PFSK-1 (cell line): ENCODE results near the gene SRMS.

Source experiments
- FOXP2 ChIP-seq: optimal IDR thresholded peaks from 2 replicates; pipeline ENCODE3; 2011; ENCODE audit warnings: borderline replicate concordance, control low read depth, inconsistent platforms; ENCODE audit not compliant: insufficient read depth; ENCODE audit errors: extremely low read length, extremely low read depth
- POLR2AphosphoS5 ChIP-seq: IDR thresholded peaks from 2 replicates; pipeline ENCODE4 v1.6.1; 2012; ENCODE audit warnings: low read depth, mild to moderate bottlenecking, control low read depth, low read length, moderate library complexity
- SIN3A ChIP-seq: IDR thresholded peaks from 2 replicates; pipeline ENCODE4 v1.6.1; 2012; ENCODE audit warnings: mild to moderate bottlenecking, low read length, moderate library complexity, borderline replicate concordance; ENCODE audit not compliant: insufficient read depth
- TAF1 ChIP-seq: IDR thresholded peaks from 2 replicates; pipeline ENCODE4 v1.6.1; 2012; ENCODE audit warnings: low read length, control low read depth, borderline replicate concordance; ENCODE audit not compliant: insufficient read depth
- TF ChIP-seq, protein P1 (sequence below), 2 experiments: IDR thresholded peaks; 2 replicates each; pipeline versions ENCODE4 v1.6.1 to v1.8.0; 2011 to 2012; ENCODE audit warnings: low read depth in 2 of 2, low read length in 2 of 2, control low read depth in 1 of 2, inconsistent platforms in 1 of 2, mild to moderate bottlenecking in 1 of 2, moderate library complexity in 1 of 2; ENCODE audit not compliant: insufficient read depth in 1 of 2

DNA sequence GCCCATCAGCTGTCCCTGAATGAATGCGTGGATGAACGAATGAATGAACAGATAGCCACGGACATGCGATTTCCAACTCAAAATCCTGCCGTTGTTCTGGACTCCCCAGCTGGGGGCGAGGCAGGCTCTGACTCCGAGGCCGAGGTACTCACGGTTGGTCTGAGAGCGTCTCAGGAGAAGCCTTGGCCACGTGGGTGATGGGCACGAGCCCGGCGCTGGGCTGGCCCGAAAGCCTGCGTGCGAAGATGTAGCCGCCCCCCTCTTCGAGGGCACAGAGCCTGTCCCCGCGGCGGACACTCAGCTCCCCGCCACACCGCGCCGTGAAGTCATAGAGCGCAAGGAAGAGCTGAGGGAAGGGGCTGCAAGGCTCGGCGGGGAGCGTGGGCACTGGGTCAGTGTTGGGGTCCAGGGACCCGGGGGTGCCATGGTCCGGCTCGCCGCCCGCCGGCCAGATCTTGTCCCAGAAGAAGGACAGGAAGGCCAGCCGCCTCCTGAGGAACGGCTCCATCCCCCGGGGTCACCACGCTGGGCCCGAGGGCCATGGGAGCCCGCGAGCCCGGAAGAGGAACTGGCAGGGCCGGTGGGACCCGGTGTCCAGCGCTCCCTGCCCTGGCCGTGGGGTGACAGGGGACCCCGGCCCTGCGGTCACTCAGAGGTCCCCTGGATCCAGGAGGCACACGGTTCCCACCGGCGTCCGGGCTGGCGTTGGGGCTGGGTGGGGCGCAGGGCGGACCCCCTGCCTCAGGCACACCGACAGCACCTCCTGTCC is 409 bp downstream of the SRMS start:
- TF ChIP-seq, protein P1, sequence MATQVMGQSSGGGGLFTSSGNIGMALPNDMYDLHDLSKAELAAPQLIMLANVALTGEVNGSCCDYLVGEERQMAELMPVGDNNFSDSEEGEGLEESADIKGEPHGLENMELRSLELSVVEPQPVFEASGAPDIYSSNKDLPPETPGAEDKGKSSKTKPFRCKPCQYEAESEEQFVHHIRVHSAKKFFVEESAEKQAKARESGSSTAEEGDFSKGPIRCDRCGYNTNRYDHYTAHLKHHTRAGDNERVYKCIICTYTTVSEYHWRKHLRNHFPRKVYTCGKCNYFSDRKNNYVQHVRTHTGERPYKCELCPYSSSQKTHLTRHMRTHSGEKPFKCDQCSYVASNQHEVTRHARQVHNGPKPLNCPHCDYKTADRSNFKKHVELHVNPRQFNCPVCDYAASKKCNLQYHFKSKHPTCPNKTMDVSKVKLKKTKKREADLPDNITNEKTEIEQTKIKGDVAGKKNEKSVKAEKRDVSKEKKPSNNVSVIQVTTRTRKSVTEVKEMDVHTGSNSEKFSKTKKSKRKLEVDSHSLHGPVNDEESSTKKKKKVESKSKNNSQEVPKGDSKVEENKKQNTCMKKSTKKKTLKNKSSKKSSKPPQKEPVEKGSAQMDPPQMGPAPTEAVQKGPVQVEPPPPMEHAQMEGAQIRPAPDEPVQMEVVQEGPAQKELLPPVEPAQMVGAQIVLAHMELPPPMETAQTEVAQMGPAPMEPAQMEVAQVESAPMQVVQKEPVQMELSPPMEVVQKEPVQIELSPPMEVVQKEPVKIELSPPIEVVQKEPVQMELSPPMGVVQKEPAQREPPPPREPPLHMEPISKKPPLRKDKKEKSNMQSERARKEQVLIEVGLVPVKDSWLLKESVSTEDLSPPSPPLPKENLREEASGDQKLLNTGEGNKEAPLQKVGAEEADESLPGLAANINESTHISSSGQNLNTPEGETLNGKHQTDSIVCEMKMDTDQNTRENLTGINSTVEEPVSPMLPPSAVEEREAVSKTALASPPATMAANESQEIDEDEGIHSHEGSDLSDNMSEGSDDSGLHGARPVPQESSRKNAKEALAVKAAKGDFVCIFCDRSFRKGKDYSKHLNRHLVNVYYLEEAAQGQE (IDR thresholded peaks at IDR 0.05; ENCODE audit: insufficient read depth in 1 of 2, low read depth in 2 of 2, low read length in 2 of 2) = no peak
- no peak for TF ChIP-seq SIN3A
- no peak for TF ChIP-seq TAF1
- TF ChIP-seq POLR2AphosphoS5 = no peak
- TF ChIP-seq FOXP2 = no peak
